Measurements from ENCODE around the gene ARSH. TPM values are rescaled to one million over a fixed set of nuclear protein-coding genes. Genes with fewer than 3 reads are reported as not detected.
"Not testable (repeated sequence)": the region's sequence is repeated elsewhere in the genome, so short reads cannot be mapped to it uniquely, and the experiment has no call there.

ARSH gene
- polyA plus RNA-seq, 1 donor from 2014 or later = not detected

GRCh38 chrX:3044671-3045070, 38.3 kb downstream of the ARSH start:
- Histone ChIP-seq H3K27ac (ENCODE audit: low read length) (no peak overlapping the region), H3K9me3 (ENCODE audit: low read length) (no peaks in the 10 kb centered on the region), H3K79me2 (replicated peaks; ENCODE audit: insufficient read depth, low read length) (no peaks in the 10 kb centered on the region), H3K9ac (ENCODE audit: low read length) (no peak overlapping the region), H3K27me3 (ENCODE audit: insufficient read depth, low read depth, low read length) (no peaks in the 10 kb centered on the region), H3K9me2 (ENCODE audit: insufficient read depth, low read length) (no peaks in the 10 kb centered on the region), H3K4me3 (ENCODE audit: low read length) (no peak overlapping the region), H4K20me1 (ENCODE audit: insufficient read depth) (no peaks in the 10 kb centered on the region), H3K36me3 (ENCODE audit: insufficient read depth, low read length) (no peaks in the 10 kb centered on the region), H2AFZ (ENCODE audit: low read depth, low read length) (no peak overlapping the region), H3F3A (ENCODE audit: insufficient read depth, low read length, poor library complexity, severe bottlenecking) (no peaks in the 10 kb centered on the region), H3K4me2 (ENCODE audit: low read length) (no peak overlapping the region)
- TF ChIP-seq TAF1 (IDR thresholded peaks at IDR 0.05; ENCODE audit: low read depth) = no peak
- TF ChIP-seq EZH2 (IDR thresholded peaks at IDR 0.05; ENCODE audit: borderline replicate concordance, insufficient read depth, low read length, poor library complexity, severe bottlenecking) = no peak
- no peak for TF ChIP-seq MXI1 (conservative IDR thresholded peaks at IDR 0.05; ENCODE audit: poor library complexity, severe bottlenecking)
- no peak for TF ChIP-seq SMC3 (conservative IDR thresholded peaks at IDR 0.05; ENCODE audit: poor library complexity)
- TF ChIP-seq RAD21 (conservative IDR thresholded peaks at IDR 0.05) = no peak
- no peak for TF ChIP-seq CTCF (IDR thresholded peaks at IDR 0.05; ENCODE audit: poor library complexity, severe bottlenecking)

GRCh38 chrX:3046253-3047240, 40.2 kb downstream of the ARSH start:
- H3K4me2 ChIP-seq (ENCODE audit: low read length) = no peak overlapping the region
- H3K36me3 ChIP-seq (ENCODE audit: insufficient read depth, low read length) = no peaks in the 10 kb centered on the region
- H3K9me3 ChIP-seq (ENCODE audit: low read length) = no peaks in the 10 kb centered on the region
- H2AFZ ChIP-seq (ENCODE audit: low read depth, low read length) = no peak overlapping the region
- H3K9me2 ChIP-seq (ENCODE audit: insufficient read depth, low read length) = no peaks in the 10 kb centered on the region
- H3K4me3 ChIP-seq (ENCODE audit: low read length) = no peak overlapping the region
- no peaks in the 10 kb centered on the region for H3K79me2 ChIP-seq (replicated peaks; ENCODE audit: insufficient read depth, low read length)
- H4K20me1 ChIP-seq (ENCODE audit: insufficient read depth) = no peaks in the 10 kb centered on the region
- no peak overlapping the region for H3K27ac ChIP-seq (ENCODE audit: low read length)
- H3K9ac ChIP-seq (ENCODE audit: low read length) = no peak overlapping the region
- no peaks in the 10 kb centered on the region for H3K27me3 ChIP-seq (ENCODE audit: insufficient read depth, low read depth, low read length)
- no peaks in the 10 kb centered on the region for H3F3A ChIP-seq (ENCODE audit: insufficient read depth, low read length, poor library complexity, severe bottlenecking)
- TF ChIP-seq CTCF (IDR thresholded peaks at IDR 0.05; ENCODE audit: poor library complexity, severe bottlenecking) (no peak), EZH2 (IDR thresholded peaks at IDR 0.05; ENCODE audit: borderline replicate concordance, insufficient read depth, low read length, poor library complexity, severe bottlenecking) (no peak), REST (IDR thresholded peaks at IDR 0.05; ENCODE audit: borderline replicate concordance) (no peak), MXI1 (conservative IDR thresholded peaks at IDR 0.05; ENCODE audit: poor library complexity, severe bottlenecking) (no peak), EP300 (conservative IDR thresholded peaks at IDR 0.05; ENCODE audit: poor library complexity, severe bottlenecking) (no peak), SMC3 (conservative IDR thresholded peaks at IDR 0.05; ENCODE audit: poor library complexity) (no peak), POLR2AphosphoS5 (IDR thresholded peaks at IDR 0.05) (no peak), RAD21 (conservative IDR thresholded peaks at IDR 0.05) (no peak), TAF1 (IDR thresholded peaks at IDR 0.05; ENCODE audit: low read depth) (no peak)

GRCh38 chrX:3050523-3051175, 44.3 kb downstream of the ARSH start:
- not testable (repeated sequence) for H3K4me3 ChIP-seq (ENCODE audit: low read length); H4K20me1 ChIP-seq (ENCODE audit: insufficient read depth); H2AFZ ChIP-seq (ENCODE audit: low read depth, low read length); H3K27me3 ChIP-seq (ENCODE audit: insufficient read depth, low read depth, low read length); H3K9me3 ChIP-seq (ENCODE audit: low read length); H3K79me2 ChIP-seq (replicated peaks; ENCODE audit: insufficient read depth, low read length); H3K9ac ChIP-seq (ENCODE audit: low read length); H3K27ac ChIP-seq (ENCODE audit: low read length); H3K9me2 ChIP-seq (ENCODE audit: insufficient read depth, low read length); H3K36me3 ChIP-seq (ENCODE audit: insufficient read depth, low read length); H3K4me2 ChIP-seq (ENCODE audit: low read length); H3F3A ChIP-seq (ENCODE audit: insufficient read depth, low read length, poor library complexity, severe bottlenecking)
